GM23248 (cell line): ENCODE results near the gene FBXL5.
"Not testable (repeated sequence)": the region's sequence is repeated elsewhere in the genome, so short reads cannot be mapped to it uniquely, and the experiment has no call there.

Experiments
- EZH2 ChIP-seq: fragments of 200-600 bp; sonication (generic); IDR thresholded peaks from 2 replicates; pipeline ENCODE4 v1.6.1; 2018; ENCODE audit warnings: antibody characterized with exemption, mild to moderate bottlenecking; ENCODE audit not compliant: insufficient read depth, poor library complexity, severe bottlenecking
- EZH2phosphoT487 ChIP-seq: fragments of 200-600 bp; sonication (generic); IDR thresholded peaks from 2 replicates; pipeline ENCODE4 v1.6.1; 2018; ENCODE audit warnings: antibody characterized with exemption, moderate library complexity, mild to moderate bottlenecking, low read depth; ENCODE audit not compliant: insufficient read depth

DNA sequence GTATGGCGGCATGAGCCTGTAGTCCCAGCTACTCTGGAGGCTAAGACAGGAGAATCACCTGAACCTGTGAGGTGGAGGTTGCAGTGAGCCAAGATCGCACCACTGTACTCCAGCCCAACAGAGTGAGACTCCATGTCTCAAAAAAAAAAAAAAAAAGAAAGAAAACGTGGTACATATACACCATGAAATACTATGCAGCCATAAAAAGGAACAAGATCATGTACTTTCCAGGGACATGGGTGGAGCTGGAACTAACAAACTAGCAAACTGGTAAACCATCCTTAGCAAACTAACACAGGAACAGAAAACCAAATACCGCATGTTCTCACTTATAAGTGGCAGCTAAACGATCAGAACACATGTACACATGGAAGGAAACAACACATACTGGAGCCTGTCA lies 37.8 kb downstream of the FBXL5 start:
- not testable (repeated sequence) for TF ChIP-seq EZH2phosphoT487, EZH2
